Activated CD8-positive, alpha-beta memory T cell treated with anti-CD3 and anti-CD28 coated beads for 1 hour (primary cell): ENCODE results near the gene NDP.
"Not testable (repeated sequence)": the region's sequence is repeated elsewhere in the genome, so short reads cannot be mapped to it uniquely, and the experiment has no call there.

Experiments used
- DNase-seq, 2 donors: peaks; one replicate each; pipeline ENCODE4 v3.0.0-alpha.2; 2020; ENCODE audit warnings: low read depth in 1 of 2; ENCODE audit errors: extremely low read depth in 1 of 2

Gene NDP

DNA sequence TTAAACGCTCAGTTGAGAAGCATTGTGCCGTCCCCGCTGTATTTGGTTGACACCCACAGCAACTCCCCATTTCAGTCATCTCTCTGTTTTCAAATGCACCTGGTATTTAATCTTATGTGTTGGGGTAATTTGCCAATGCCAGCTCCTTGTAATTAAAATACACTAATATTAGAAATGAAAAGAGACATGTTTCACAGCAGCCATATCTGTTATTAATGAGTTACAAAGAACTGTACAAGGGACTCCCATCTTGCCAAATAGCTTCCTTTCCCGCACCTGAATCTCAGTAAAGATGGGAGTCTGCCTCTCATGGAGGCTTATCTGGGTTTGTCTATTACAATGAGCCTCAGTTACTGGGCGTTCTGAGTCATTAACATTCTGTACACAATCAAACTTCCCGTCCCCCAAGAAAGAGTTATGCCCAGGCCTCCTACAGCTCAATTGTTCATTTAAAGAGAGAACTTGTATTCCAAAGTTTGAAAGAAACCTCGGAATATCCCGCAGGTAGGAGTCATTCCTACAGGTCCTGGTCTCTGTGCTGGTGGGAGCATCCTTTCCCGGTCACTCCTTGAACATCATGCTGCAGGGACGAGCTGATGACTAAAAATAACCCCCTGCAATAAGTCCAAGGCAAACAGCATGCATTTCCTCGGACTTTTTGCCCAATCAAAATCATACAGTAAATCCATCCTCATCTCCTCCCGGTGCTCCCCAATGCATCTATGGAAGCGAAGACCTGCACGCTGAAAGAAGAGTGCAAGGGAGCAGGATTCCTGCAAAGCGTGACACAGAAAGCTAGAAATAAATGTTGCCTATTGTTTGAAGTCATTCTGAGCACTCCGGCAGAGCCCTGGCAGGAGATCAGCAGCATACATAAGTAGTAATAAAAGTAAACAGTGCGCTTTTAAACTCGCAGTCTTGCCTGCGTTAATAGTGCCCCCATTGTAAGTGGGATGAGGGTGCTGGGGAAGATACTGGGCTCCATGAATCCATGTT is 926 bp downstream of the NDP start:
- DNase-seq, result no peak

DNA sequence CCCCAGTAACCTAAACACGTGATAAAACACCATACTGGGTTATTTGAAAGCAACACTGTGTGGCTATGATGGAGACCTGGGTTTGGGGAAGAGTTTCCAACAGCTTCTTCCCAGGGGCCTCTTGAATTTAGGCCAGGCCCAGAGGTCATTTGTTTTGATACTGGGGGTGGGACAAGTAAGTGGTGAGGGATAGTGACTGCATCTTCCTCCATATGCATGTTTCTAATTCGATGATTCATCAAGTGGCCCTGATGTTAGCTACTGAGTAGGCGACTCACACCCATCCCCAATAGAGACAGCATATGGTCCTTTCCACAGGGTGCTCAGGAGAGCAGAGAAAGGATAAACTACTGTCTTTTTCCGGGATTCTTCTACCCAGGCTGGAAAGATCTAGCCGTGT is 2.7 kb downstream of the NDP start:
- no peak for DNase-seq

DNA sequence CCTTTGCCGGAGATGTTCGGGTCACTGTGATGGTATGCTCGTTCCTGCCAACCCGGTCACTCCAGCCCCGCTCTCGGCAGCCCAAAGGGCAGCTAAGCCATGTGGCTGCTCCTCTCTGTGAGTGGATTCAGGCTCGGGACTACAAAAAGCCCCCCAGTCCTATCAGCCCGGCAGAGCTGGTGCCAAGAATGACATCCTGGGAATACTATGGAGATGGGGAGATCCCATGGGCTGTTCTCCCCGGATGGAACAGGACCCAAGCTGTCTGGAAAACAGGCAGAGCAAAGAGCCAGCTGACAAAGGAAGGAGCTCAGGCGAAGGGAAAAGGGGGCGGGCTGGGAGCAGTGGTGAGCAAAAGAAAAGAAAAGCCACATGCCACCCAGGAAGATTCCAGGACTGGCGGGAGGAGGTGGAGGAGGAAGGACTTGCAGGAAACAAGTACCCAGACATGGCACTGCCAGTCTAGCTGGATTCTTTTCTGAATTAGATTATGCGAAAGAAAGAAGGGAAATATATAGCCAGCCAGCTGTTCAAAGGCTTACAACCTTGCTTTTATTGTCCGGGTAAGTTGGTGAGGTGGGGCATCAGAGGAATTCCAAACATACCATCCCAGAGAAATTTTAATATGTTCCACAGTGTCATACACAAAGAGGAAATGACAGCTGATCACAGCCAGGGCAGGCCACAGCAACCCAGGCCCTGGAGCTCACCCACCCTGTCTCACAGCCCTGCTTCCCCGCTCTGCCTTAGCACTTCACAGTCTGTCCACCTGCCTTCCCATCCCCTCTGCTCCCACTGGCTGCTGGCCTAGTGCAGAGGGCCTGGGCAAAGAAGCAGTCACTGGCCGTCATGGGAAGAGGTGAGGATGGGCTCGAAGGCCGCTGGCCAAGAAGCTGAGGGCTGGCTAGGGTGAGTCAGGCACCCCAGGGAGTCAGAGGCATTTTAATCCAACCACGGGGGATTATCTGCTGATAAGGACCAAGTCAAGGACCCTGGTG is 3.4 kb downstream of the NDP start:
- no peak for DNase-seq

DNA sequence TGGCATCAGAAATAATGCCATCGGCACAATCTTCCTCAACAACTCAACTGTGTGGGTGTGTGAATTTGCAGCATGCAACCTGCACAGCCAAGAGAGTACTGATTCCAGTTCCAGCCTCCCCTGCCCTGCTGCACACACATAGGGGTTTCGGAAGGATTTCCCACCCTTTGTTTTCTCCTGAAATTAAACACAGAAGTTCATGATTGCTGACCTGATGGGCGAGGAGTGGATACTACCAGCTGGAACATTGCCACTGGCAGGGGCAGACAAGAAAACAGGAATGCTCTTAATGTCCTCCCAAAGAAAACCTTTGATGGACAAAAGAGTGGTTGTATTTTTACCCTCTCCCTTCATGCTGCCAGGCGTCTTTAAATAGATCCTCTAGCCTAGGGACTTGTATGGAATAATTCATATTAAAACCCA is 4.8 kb downstream of the NDP start:
- DNase-seq, result no peak

DNA sequence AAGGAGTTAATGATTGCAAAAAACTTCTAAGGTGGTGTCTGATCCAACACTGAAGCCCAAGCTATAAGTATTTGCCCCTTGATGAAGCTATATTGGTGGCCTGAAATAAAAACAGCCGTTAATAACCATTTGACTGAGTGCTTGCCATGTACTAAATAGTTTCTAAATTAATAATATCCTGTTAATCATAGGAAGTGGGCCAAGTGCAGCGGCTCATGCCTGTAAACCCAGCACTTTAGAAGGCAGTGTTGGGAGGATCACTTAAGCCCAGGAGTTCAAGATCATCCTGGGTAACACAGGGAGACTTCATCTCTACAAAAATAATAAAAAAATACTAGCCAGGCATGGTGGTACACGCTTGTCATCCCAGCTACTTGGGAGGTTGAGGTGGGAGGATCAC is 8.3 kb downstream of the NDP start:
- no peak for DNase-seq

DNA sequence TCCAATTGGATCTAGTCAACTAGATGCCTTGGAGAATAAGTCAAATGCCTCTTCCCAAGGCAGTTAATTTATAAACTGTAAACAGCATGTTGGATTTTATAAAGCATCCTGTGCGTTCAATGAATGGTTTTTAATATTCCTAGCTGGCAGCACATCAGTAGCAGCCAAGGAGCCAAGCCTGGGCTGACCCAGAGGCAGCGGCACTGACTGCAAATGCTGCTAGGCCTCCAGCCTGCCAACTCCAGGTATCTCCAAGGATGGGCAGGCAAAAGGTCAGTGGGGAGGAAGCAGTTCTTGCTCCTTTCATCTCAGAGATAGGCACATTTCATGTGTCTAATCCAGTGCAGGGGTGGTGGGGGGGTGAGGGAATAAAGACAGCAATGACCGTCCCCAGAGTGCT is 9.5 kb downstream of the NDP start:
- DNase-seq, result no peak

DNA sequence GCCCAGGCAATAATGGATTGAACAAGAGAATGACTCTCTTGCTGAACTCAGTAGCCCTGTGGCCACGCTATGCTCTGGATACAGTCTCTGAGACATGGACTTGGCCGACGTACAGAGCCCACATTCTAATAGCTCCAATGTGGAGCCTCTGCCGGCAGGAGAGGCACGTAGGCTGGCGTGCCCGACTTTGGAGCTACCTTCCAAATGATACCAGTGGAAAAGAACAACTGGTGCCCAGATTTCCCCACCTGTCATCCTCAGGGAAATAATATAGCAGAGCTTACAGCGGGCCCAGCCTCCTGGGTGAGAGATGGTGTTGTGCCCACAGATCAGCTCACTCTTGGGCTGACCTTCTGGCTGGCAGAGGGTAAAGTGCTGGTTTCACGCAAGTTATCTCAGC is 10.6 kb downstream of the NDP start:
- DNase-seq, result no peak

DNA sequence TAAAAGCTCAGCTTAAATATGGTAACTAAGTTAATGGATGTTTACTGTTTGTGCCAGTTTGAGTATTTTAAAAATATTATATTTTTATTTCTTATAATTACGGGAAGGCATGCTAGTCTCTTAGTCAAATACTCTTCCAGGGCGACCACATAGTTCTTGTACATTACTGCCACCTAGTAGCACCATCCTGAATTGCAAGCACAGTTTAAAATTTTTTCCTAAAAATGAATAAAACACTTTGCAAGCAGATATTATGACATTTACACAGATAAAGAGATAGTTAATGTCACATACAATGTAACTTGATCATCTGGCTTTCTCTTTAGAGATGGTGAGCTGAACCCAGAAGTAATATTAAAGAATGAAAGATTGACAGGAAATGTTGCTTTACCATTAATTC is 11.5 kb downstream of the NDP start:
- no peak for DNase-seq

DNA sequence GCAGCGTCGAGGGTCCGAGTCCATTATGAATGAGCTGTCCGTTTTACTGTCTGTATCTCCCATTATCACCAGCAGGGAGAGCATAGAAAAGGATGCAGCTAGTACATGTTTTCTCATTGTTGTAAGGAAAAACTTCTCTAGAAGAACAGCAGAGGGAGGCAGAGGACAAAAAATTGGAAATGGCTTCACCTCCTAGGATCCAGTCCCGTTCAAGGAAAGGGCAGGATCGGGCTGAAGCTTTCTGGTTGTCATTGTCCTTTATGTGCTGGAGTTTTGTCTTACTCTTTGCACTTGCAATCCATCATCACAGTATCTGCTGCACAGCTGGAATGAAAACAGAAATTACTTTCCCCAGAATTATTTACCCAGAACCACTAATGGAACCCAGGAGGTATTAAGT is 14.7 kb downstream of the NDP start:
- DNase-seq, result no peak

DNA sequence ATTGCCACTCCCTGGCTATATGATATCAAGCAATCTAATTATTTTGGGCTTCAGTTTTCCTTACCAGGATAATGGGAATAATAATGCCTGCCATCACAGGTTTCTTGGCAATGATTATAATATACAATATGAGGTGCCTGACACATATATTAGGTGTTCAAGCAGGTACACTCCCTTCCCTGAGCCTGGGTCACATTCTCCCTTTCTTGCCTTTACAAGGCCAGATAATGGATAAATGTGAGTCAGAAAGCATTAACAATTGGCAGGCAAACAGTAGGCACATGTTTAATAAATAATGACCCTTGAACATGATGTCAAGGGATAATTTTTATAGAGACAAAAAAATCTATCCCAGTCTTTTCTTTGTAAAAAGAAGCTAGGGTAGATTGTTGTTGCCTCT is 17.2 kb downstream of the NDP start:
- no peak for DNase-seq

DNA sequence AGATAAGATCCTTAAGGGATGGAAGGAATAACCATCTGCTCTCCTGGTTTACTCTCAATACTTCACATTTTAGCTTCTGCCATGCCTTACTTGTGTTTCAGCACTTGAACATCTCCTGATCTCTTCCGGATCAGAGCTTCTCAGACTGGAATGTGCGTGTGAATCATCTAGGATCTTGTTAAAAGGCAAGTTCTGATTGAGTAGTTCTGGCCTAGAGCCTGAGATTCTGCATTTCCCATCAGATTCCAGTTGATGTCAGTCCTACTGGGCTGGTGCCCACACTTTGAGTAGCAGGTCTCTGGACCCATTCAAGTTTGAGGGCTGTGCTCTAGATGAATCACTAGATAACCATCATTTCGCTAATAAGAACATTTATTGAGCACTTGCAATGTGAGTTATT is 20.0 kb downstream of the NDP start:
- no peak for DNase-seq

DNA sequence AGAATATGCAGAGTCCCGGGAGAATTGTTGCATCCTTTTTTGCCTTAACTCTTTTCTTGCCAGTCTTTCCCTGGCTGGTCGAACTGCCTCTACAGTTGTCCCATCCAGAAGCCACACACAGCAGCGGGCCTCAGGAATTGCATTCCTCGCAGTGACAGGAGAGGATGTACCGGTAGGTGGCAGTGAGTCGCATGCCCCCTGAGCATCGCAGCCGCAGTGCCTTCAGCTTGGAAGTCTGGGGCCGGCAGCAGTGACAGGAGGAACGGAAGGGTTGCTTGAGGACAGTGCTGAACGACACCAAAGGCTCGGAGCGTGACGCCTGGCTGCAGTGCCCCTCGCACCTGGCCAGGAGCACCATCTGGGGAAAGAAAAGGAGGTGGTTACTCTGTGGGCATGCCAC is 23.5 kb downstream of the NDP start:
- DNase-seq, result no peak

DNA sequence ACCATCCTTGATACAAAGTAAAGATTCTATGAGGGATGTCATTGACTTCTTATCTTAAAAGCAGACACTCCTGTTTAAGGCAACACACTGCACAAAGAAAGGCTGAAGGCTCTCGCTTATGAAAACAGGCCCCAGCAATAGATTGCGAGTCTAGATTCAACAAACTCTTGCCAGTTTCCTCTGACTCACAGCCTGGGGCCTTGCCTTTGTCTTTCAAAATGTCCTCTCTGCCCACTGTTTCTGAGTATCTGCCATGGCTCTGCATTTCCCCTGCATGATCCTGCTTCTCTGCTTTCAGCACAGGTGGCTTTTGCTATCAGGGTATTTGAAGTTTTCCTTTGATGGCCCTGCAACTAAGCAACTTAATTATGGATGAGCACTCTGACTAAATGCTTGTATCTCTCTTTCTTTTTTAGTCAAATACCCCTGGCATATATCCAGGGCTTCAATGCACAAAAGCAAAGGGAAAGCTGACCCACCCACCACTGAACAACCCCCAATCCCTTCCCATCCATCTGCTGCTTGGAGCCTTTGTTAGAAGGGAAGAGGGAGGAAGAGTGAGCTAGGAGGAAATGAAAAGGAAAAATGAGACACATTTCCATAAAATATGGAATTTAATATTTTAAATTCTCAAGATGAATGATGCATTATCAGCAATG is 32.2 kb downstream of the NDP start:
- no peak for DNase-seq

DNA sequence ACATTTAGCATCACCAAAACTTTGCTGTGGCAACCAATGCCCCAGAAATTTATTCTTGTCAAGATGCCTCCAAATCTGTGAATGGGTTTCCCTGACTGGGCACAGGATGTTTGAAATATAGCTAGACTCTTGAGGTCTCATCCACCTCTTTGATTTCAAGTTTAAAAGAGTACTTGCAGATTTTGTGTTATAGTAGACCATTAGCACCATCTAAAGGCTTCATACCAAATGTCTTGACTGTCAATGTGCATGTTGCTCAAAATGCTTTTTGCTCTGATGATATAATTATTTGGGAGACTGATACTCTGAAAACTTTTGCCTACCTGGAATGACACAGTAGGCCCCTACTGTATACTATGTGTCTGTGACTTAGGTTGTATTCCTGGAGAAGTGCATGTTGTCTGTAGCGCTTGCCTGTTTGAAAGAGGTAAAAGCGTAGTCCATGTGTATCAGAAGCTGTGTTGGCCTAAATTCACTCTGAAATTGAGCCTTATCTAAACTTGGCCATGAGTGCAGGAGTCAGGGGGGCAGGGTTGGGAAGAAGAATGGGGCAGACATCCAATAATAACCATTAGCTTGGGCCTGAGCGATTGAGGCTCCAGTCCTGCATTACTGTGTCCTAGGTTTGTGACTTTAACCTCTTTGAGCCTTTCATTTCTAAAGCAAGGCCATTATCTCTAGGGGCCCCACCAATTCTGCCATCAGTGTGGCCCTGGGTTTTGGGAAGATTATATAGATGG is 33.8 kb downstream of the NDP start:
- DNase-seq, result no peak

DNA sequence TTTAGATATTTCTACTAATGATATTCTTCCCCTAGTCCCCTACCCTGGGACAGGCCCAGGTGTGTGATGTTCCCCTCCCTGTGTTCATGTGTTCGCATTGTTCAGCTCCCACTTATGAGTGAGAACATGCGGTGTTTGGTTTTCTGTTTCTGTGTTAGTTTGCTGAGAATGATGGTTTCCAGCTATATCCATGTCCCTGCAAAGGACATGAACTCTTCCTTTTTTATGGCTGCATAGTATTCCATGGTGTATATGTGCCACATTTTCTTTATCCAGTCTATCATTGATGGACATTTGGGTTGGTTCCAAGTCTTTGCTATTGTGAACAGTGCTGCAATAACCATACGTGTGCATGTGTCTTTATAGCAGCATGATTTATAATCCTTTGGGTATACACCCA is 51.2 kb downstream of the NDP start:
- not testable (repeated sequence) for DNase-seq

DNA sequence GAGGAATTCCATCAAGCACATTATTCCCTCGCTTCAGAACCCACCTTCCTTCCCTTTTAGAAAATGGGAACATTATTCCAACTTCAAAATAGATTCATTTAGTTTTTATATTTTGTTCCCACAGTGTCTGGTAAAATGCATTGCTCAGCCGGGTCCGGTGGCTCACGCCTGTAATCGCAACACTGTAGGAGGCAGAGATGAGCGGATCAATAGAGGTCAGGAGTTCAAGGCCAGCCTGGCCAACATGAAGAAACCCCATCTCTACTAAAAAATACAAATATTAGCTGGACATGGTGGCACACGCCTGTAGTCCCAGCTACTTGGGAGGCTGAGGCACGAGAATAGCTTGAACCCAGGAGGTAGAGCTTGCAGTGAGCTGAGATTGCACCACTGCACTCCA is 62.4 kb downstream of the NDP start:
- DNase-seq, result not testable (repeated sequence)

DNA sequence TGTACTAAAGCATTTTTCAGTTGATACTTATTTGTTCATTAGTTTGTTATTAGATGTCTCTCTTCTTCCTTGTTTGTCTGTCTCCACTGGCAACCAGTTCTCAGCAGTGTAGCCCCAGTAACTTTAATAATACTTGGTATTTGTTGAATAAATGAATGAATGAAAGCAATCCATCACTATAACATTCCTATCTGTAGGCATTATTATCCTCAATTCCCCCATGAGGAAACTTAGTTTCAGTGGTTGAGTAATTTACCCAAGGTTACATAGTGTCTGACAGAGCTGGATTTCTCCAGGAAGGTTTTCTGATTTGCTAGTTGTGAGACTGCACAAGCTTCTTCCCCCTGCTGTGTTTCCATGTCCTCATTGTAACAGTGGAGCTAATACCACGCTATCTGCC is 63.2 kb downstream of the NDP start:
- no peak for DNase-seq

DNA sequence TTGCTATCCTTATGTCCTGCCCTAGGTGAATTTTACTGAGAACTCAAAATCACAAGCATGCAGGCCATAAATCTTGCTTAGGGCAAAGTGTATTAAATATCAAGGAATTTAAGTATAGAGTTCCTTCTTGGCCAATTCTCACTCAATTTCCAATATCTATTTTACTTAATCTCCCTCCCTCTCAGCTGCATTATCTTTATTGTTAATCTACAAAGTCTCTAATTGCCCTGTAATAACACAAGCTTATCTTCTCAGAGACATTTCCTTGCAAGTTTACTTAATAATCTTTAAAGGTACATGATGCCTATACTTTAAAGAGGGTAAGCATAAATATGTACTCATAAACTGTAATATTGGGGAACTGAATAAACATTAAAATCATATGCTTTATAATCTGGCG is 64.0 kb downstream of the NDP start:
- DNase-seq, result no peak

DNA sequence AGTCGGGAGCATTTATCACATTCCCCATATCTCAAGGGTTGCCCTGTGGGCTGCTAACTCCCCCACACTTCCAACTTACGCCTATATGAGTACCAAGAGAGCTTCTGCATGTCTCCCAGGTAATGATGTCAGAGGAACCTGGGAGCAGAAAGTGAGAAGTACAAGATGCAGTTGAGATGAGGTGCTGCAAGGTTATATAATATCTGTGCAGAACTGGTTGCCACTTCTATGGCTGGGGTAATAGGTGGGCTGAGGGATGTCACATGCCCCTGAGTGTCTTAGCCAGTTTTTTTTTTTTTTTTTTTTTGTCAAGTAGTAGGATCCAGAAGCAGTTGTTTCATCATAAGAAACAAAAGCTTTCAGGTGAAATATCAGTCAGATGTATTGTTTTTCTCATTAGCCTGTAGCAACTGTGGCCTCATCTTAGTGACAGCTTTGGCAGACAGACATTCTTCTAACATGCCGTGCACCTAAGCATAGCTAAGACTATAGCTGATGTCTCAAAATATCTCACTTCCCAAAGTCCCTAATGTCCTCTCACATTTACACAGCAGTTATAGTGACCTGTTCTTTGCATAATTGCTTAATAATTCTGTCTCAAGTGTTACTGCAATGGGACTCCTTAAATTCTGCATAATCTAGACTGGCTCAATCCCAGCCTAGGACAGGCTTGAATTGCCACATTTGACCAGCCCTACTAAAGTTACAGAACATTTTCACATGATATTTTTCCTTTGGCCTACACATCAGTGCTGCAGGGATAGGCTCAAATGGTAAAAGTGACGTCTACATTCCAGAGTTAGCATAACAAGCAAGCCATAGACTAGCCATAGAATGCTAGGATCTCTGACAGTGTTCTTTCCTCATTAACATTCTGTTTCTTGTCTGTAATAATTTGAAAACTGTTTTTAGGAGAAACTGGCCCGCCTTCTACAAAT is 73.0 kb downstream of the NDP start:
- DNase-seq, result no peak
